ENCODE measurements around the gene TMEM150C. TPM values are rescaled to one million over a fixed set of nuclear protein-coding genes. Genes with fewer than 3 reads are reported as not detected.

Gene TMEM150C
- total RNA-seq, result not detected

- DNase-seq, result peak; percentile 24
- Mint-ChIP-seq H3K27me3 (peaks cover 73% of the 10 kb centered on the region), H3K4me3 (peak within 1 kb of the TSS; percentile 65), H3K36me3 (no peaks in the 10 kb centered on the region), H3K4me1 (peaks cover 12% of the 10 kb centered on the region), H3K9me3 (no peaks in the 10 kb centered on the region), H3K27ac (no peak within 1 kb of the TSS)
Measured at GRCh38 chr4:82561786-82562563, at the start of gene TMEM150C. Gene TMEM150C, minus strand, starts transcription at chr4:82561988. Its CDS starts 57,331 bp downstream, at chr4:82504657.

- DNase-seq, result no peak
- no peaks in the 10 kb centered on the region for H3K9me3 Mint-ChIP-seq
- no peaks in the 10 kb centered on the region for H3K4me1 Mint-ChIP-seq
- no peaks in the 10 kb centered on the region for H3K36me3 Mint-ChIP-seq
- no peaks in the 10 kb centered on the region for H3K27me3 Mint-ChIP-seq
- no peak overlapping the region for H3K27ac Mint-ChIP-seq
- H3K4me3 Mint-ChIP-seq, result no peak overlapping the region
Measured at GRCh38 chr4:82611527-82611926, 49.7 kb upstream of the TMEM150C start.

GRCh38 chr4:82610041-82610440 is 48.3 kb upstream of the TMEM150C start:
- no peak overlapping the region for H3K27ac Mint-ChIP-seq
- H3K4me1 Mint-ChIP-seq, result no peaks in the 10 kb centered on the region
- H3K27me3 Mint-ChIP-seq, result no peaks in the 10 kb centered on the region
- no peak overlapping the region for H3K4me3 Mint-ChIP-seq
- no peaks in the 10 kb centered on the region for H3K9me3 Mint-ChIP-seq
- H3K36me3 Mint-ChIP-seq, result no peaks in the 10 kb centered on the region
- DNase-seq, result no peak

- Mint-ChIP-seq H3K4me1 (no peaks in the 10 kb centered on the region), H3K4me3 (no peak overlapping the region), H3K9me3 (no peaks in the 10 kb centered on the region), H3K27ac (no peak overlapping the region), H3K27me3 (no peaks in the 10 kb centered on the region), H3K36me3 (no peaks in the 10 kb centered on the region)
- DNase-seq, result no peak
Measured at GRCh38 chr4:82606622-82607021, 44.8 kb upstream of the TMEM150C start.

- no peaks in the 10 kb centered on the region for H3K36me3 Mint-ChIP-seq
- H3K27ac Mint-ChIP-seq, result no peak overlapping the region
- H3K9me3 Mint-ChIP-seq, result no peaks in the 10 kb centered on the region
- H3K27me3 Mint-ChIP-seq, result no peaks in the 10 kb centered on the region
- H3K4me1 Mint-ChIP-seq, result no peaks in the 10 kb centered on the region
- no peak for DNase-seq
- no peak overlapping the region for H3K4me3 Mint-ChIP-seq
Measured at GRCh38 chr4:82604522-82604921, 42.7 kb upstream of the TMEM150C start.

- Mint-ChIP-seq H3K27me3 (no peaks in the 10 kb centered on the region), H3K36me3 (no peaks in the 10 kb centered on the region), H3K4me1 (no peaks in the 10 kb centered on the region), H3K27ac (no peak overlapping the region), H3K4me3 (no peak overlapping the region), H3K9me3 (no peaks in the 10 kb centered on the region)
- no peak for DNase-seq
Measured at GRCh38 chr4:82601242-82602015, 39.6 kb upstream of the TMEM150C start.

- no peaks in the 10 kb centered on the region for H3K9me3 Mint-ChIP-seq
- DNase-seq, result no peak
- H3K4me1 Mint-ChIP-seq, result no peaks in the 10 kb centered on the region
- no peak overlapping the region for H3K27ac Mint-ChIP-seq
- H3K36me3 Mint-ChIP-seq, result no peaks in the 10 kb centered on the region
- H3K4me3 Mint-ChIP-seq, result no peak overlapping the region
- no peaks in the 10 kb centered on the region for H3K27me3 Mint-ChIP-seq
Measured at GRCh38 chr4:82599336-82599735, 37.5 kb upstream of the TMEM150C start.

- no peak overlapping the region for H3K4me3 Mint-ChIP-seq
- H3K27me3 Mint-ChIP-seq, result peaks cover 10% of the 10 kb centered on the region
- no peaks in the 10 kb centered on the region for H3K4me1 Mint-ChIP-seq
- H3K36me3 Mint-ChIP-seq, result no peaks in the 10 kb centered on the region
- H3K9me3 Mint-ChIP-seq, result no peaks in the 10 kb centered on the region
- no peak overlapping the region for H3K27ac Mint-ChIP-seq
- DNase-seq, result no peak
Measured at GRCh38 chr4:82594456-82594855, 32.7 kb upstream of the TMEM150C start.

- no peak overlapping the region for H3K4me3 Mint-ChIP-seq
- no peak overlapping the region for H3K27ac Mint-ChIP-seq
Measured at GRCh38 chr4:82593411-82593810, 31.6 kb upstream of the TMEM150C start.

GRCh38 chr4:82592639-82593038 is 30.9 kb upstream of the TMEM150C start:
- H3K27me3 Mint-ChIP-seq, result peaks cover 10% of the 10 kb centered on the region
- no peaks in the 10 kb centered on the region for H3K4me1 Mint-ChIP-seq
- no peak overlapping the region for H3K27ac Mint-ChIP-seq
- no peaks in the 10 kb centered on the region for H3K9me3 Mint-ChIP-seq
- H3K36me3 Mint-ChIP-seq, result no peaks in the 10 kb centered on the region
- no peak overlapping the region for H3K4me3 Mint-ChIP-seq
- DNase-seq, result no peak

More at GRCh38 chr4:82593411-82593810, 31.6 kb upstream of the TMEM150C start:
- Mint-ChIP-seq H3K9me3 (no peaks in the 10 kb centered on the region), H3K27me3 (peaks cover 10% of the 10 kb centered on the region), H3K36me3 (no peaks in the 10 kb centered on the region), H3K4me1 (no peaks in the 10 kb centered on the region)
- no peak for DNase-seq

- no peaks in the 10 kb centered on the region for H3K9me3 Mint-ChIP-seq
- peaks cover 10% of the 10 kb centered on the region for H3K27me3 Mint-ChIP-seq
- DNase-seq, result no peak
- no peak overlapping the region for H3K4me3 Mint-ChIP-seq
- no peak overlapping the region for H3K27ac Mint-ChIP-seq
- H3K36me3 Mint-ChIP-seq, result no peaks in the 10 kb centered on the region
- no peaks in the 10 kb centered on the region for H3K4me1 Mint-ChIP-seq
Measured at GRCh38 chr4:82591592-82591991, 29.8 kb upstream of the TMEM150C start.

GRCh38 chr4:82589756-82590155 is 28.0 kb upstream of the TMEM150C start:
- Mint-ChIP-seq H3K36me3 (no peaks in the 10 kb centered on the region), H3K27ac (no peak overlapping the region), H3K4me3 (no peak overlapping the region), H3K9me3 (no peaks in the 10 kb centered on the region), H3K27me3 (peaks cover 10% of the 10 kb centered on the region), H3K4me1 (no peaks in the 10 kb centered on the region)
- no peak for DNase-seq

GRCh38 chr4:82588771-82589270 is 27.0 kb upstream of the TMEM150C start:
- H3K27ac Mint-ChIP-seq, result no peak overlapping the region

GRCh38 chr4:82587826-82588540 is 26.2 kb upstream of the TMEM150C start:
- Mint-ChIP-seq H3K27me3 (peaks cover 6% of the 10 kb centered on the region), H3K36me3 (no peaks in the 10 kb centered on the region), H3K4me1 (no peaks in the 10 kb centered on the region), H3K4me3 (no peak overlapping the region), H3K27ac (no peak overlapping the region), H3K9me3 (no peaks in the 10 kb centered on the region)
- no peak for DNase-seq

More at GRCh38 chr4:82588771-82589270, 27.0 kb upstream of the TMEM150C start:
- Mint-ChIP-seq H3K4me3 (no peak overlapping the region), H3K9me3 (no peaks in the 10 kb centered on the region), H3K27me3 (peaks cover 7% of the 10 kb centered on the region), H3K4me1 (no peaks in the 10 kb centered on the region), H3K36me3 (no peaks in the 10 kb centered on the region)
- DNase-seq, result no peak
